Naive B cell (primary cell): ENCODE measurements around the gene SGPP1. TPM values are rescaled to one million over a fixed set of nuclear protein-coding genes. Genes with fewer than 3 reads are reported as not detected.
A peak's percentile ranks its signal among the peaks of the same experiment; 100 is the strongest.
"Not testable (repeated sequence)": the region's sequence is repeated elsewhere in the genome, so short reads cannot be mapped to it uniquely, and the experiment has no call there.

Experiments used
- ATAC-seq, 2 donors: fragments of 150-1000 bp; cut with Tn5 transposase; 2 replicates each; pipeline ENCODE4 v1.10.0; 2021; ENCODE audit warnings: low read depth in 2 of 2, mild to moderate bottlenecking in 2 of 2, moderate library complexity in 2 of 2
- DNase-seq: peaks from one replicate; pipeline ENCODE4 v3.0.0; 2022
- H3K27ac Mint-ChIP-seq, 6 donors: one replicate each; pipeline ENCODE4 v1.8.0; 2020 to 2022; ENCODE audit warnings: mild to moderate bottlenecking in 6 of 6, mixed read lengths in 6 of 6, moderate library complexity in 5 of 6, inconsistent platforms in 2 of 6
- H3K27me3 Mint-ChIP-seq, 3 donors: one replicate each; pipeline ENCODE4 v1.8.0; 2021 to 2022; ENCODE audit warnings: mixed read lengths in 3 of 3, mild to moderate bottlenecking in 1 of 3
- H3K36me3 Mint-ChIP-seq, 2 donors: one replicate each; pipeline ENCODE4 v1.8.0; 2020 to 2022; ENCODE audit warnings: mixed read lengths in 2 of 2, inconsistent platforms in 1 of 2, mild to moderate bottlenecking in 1 of 2
- H3K4me1 Mint-ChIP-seq, 3 donors: one replicate each; pipeline ENCODE4 v1.8.0; 2020 to 2022; ENCODE audit warnings: mixed read lengths in 3 of 3, inconsistent platforms in 1 of 3, mild to moderate bottlenecking in 1 of 3, moderate library complexity in 1 of 3
- H3K4me3 Mint-ChIP-seq, 8 donors: one replicate each; pipeline ENCODE4 v1.8.0; 2020 to 2022; ENCODE audit warnings: mild to moderate bottlenecking in 8 of 8, mixed read lengths in 8 of 8, moderate library complexity in 8 of 8, inconsistent platforms in 2 of 8
- H3K9me3 Mint-ChIP-seq, 7 donors: one replicate each; pipeline ENCODE4 v1.8.0; 2020 to 2022; ENCODE audit warnings: mixed read lengths in 7 of 7, mild to moderate bottlenecking in 5 of 7, inconsistent platforms in 2 of 7, moderate library complexity in 1 of 7
- polyA plus RNA-seq, 6 donors: library from polyadenylated mRNA; unstranded; fragments of 300-500 nt; fragmentation: Illumina TruSeq; gene quantifications; one replicate each; pipeline ENCODE4 v1.2.3, GENCODE V29; 2021; ENCODE audit warnings: low read depth in 6 of 6

Gene SGPP1
- polyA plus RNA-seq, 6 donors from 2014 or later, result 9.4 to 20.8 (median 13.2) TPM

DNA sequence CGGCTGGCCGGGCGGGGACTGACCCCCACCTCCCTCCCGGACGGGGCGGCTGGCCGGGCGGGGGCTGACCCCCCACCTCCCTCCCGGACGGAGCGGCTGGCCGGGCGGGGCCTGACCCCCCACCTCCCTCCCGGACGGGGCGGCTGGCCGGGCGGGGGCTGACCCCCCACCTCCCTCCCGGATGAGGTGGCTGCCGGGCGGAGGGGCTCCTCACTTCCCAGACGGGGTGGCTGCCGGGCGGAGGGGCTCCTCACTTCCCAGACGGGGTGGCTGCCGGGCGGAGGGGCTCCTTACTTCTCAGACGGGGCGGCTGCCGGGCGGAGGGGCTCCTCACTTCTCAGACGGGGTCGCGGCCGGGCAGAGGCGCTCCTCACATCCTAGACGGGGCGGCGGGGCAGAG is 23.2 kb upstream of the SGPP1 start:
- H3K9me3 Mint-ChIP-seq, ATAC-seq: not testable (repeated sequence)

DNA sequence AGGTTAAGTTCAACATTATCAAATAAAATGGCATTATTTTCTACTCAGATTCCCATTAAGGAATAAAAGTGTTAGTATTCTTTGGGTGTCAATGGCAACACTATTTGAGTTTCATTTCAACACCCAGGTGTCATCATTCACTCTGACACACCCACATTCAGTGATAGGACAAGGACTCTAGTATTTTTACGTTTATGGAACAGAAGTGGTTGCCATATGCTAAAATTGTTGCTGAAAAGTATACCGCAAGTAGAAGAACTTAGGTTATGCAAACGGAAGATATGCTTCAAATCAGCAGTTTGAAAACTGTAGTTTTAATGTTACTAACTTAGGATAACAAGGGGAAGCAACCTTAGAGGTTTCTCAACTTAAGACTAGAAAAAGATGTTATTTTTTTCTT is 20.0 kb upstream of the SGPP1 start:
- Mint-ChIP-seq H3K27ac (peak overlapping the region; percentile 8 to 90 (median 66)), H3K4me1 (peaks cover 22 to 43% (median 32%) of the 10 kb centered on the region in 3 donors)
- no peak for DNase-seq

More for the DNA sequence above, 23.2 kb upstream of the SGPP1 start:
- H3K27me3 Mint-ChIP-seq, H3K36me3 Mint-ChIP-seq, H3K27ac Mint-ChIP-seq, DNase-seq, H3K4me3 Mint-ChIP-seq: not testable (repeated sequence)
- H3K4me1 Mint-ChIP-seq, result peaks cover 10 to 28% (median 17%) of the 10 kb centered on the region in 3 donors

DNA sequence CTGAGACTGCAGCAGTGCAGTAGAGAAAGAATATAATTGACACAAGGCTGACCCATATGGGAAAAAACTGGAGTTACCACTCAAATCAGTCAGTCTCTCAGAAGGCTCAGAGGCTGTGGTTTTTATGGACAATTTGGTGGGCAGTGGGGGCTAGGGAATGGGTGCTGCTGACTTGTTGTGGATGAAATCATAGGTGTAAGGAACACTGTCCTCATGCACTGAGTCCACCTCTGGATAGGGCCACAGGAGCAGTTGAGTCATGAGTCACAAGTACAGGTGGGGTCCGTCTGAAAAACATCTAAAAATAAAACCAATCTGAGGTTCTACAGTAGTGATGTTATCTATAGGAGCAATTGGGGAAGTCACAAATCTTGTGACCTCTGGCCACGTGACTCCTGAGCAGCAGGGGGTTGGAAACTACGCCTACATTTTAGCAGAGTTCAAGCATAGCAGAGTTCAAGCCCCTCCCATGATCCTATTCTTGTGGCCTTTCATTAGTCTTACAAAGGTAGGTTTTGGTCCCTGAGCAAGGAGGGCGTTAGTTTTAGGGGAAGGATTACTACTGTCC is 18.1 kb upstream of the SGPP1 start:
- Mint-ChIP-seq H3K9me3 (peaks cover 0 to 1% (median 0%) of the 10 kb centered on the region in 7 donors), H3K27me3 (no peaks in the 10 kb centered on the region), H3K4me1 (peaks cover 22 to 43% (median 32%) of the 10 kb centered on the region in 3 donors), H3K36me3 (no peaks in the 10 kb centered on the region), H3K4me3 (peak overlapping the region; percentile 30 to 81 (median 65)), H3K27ac (peak overlapping the region; percentile 90 to 99 (median 96))
- ATAC-seq (peak; percentile 81 to 92), DNase-seq (peak; percentile 64)

More for the DNA sequence above, 20.0 kb upstream of the SGPP1 start:
- H3K27me3 Mint-ChIP-seq, result no peaks in the 10 kb centered on the region
- H3K4me3 Mint-ChIP-seq, result peak overlapping the region in 4 of 8 donors; percentile 6 to 70 (median 38)
- H3K9me3 Mint-ChIP-seq, result peaks cover 0 to 1% (median 0%) of the 10 kb centered on the region in 7 donors
- no peaks in the 10 kb centered on the region for H3K36me3 Mint-ChIP-seq
- peak; percentile 27 to 35 for ATAC-seq

DNA sequence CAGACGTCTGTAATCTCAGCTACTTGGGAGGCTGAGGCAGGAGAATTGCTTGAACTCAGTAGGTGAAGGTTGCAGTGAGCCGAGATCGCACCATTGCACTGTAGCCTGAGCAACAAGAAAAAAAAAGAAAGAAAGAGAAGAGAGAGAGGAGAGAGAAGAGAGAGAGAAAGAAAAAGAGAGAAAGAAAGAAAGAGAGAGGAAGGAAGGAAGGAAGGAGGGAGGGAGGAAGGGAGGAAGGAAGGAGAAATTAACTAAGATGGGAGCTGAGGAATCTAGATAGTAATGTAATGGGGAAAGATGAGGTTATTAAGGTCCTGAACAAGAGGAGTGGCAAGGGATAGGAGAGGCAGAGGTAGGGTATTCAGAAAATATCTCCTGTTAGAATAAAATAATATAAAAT is 17.4 kb upstream of the SGPP1 start:
- no peak for ATAC-seq
- Mint-ChIP-seq H3K9me3 (peaks cover 0 to 1% (median 0%) of the 10 kb centered on the region in 7 donors), H3K4me3 (peak overlapping the region in 5 of 8 donors; percentile 31 to 59 (median 45)), H3K27me3 (no peaks in the 10 kb centered on the region), H3K27ac (peak overlapping the region; percentile 79 to 99 (median 96)), H3K36me3 (no peaks in the 10 kb centered on the region), H3K4me1 (peaks cover 22 to 43% (median 32%) of the 10 kb centered on the region in 3 donors)
- no peak for DNase-seq

DNA sequence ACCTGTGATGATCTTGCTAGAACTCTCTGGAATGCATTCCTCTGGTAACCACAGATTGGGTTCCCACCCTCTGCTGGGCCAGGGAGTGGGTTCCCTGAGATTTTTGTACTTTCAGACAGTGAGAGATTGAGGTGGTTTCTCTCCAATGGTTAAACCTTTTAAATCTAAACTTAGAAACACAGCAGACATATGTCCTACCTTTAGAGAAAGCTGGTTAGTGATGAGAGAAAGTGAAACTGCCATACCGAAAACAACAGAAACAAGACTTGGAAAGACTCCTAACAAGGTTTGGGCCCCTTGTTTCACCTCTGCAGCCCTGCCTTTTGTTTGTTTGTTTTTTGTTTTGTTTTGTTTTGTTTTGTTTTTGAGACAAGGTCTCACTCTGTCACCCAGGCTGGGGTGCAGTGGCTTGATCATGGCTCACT is 9.7 kb upstream of the SGPP1 start:
- Mint-ChIP-seq H3K9me3 (no peaks in the 10 kb centered on the region), H3K4me1 (peaks cover 0 to 11% (median 4%) of the 10 kb centered on the region in 3 donors), H3K27me3 (no peaks in the 10 kb centered on the region), H3K27ac (peak overlapping the region in 2 of 6 donors; percentile 31 to 46), H3K4me3 (no peak overlapping the region), H3K36me3 (no peaks in the 10 kb centered on the region)
- DNase-seq (no peak), ATAC-seq (no peak)

DNA sequence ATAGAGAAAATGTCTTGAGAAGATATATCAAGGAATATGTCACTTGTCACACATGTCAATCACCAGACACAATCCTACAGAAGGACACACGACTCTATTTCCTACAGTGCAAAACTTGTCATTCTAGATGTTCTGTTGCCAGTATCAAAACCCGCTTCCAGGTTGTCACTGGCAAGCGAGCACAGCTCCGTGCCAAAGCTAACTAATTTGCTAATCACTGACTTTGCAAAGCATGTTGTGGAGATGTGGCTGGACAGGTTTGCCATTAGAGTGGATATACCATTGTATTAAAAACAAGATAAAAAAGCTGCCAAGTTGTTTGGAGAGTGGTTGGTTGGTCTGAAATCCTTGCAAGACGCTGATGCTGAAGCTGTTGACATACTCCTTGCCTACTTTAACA is 7.9 kb upstream of the SGPP1 start:
- no peak for DNase-seq
- no peak for ATAC-seq
- H3K27ac Mint-ChIP-seq, result no peak overlapping the region
- no peaks in the 10 kb centered on the region for H3K36me3 Mint-ChIP-seq
- no peak overlapping the region for H3K4me3 Mint-ChIP-seq
- no peaks in the 10 kb centered on the region for H3K9me3 Mint-ChIP-seq
- peaks cover 0 to 11% (median 4%) of the 10 kb centered on the region in 3 donors for H3K4me1 Mint-ChIP-seq
- H3K27me3 Mint-ChIP-seq, result no peaks in the 10 kb centered on the region

DNA sequence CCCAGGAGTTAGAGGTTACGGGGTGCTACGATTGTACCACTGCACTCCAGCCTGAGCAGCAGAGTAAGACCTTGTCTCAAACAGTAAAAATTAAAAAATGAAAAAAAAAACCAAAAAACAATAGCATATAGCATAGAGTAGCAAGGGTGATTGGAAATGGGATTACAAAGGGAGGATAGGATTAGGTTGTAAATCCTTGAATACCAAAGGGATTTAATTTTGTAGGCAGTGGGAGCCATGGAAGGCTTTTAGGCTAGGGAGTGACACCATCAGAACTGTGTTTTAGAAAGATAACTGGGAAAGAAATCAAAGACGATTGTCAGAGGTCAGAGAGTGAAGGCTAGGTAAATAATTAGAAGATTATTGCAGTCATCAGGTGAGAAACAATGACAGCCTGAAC is 2.8 kb upstream of the SGPP1 start:
- Mint-ChIP-seq H3K27ac (peak overlapping the region in 2 of 6 donors; percentile 12 to 93), H3K9me3 (no peaks in the 10 kb centered on the region), H3K36me3 (peaks cover 0 to 6% of the 10 kb centered on the region in 2 donors), H3K27me3 (no peaks in the 10 kb centered on the region), H3K4me3 (no peak overlapping the region), H3K4me1 (peaks cover 25 to 28% (median 28%) of the 10 kb centered on the region in 3 donors)
- no peak for ATAC-seq
- no peak for DNase-seq

DNA sequence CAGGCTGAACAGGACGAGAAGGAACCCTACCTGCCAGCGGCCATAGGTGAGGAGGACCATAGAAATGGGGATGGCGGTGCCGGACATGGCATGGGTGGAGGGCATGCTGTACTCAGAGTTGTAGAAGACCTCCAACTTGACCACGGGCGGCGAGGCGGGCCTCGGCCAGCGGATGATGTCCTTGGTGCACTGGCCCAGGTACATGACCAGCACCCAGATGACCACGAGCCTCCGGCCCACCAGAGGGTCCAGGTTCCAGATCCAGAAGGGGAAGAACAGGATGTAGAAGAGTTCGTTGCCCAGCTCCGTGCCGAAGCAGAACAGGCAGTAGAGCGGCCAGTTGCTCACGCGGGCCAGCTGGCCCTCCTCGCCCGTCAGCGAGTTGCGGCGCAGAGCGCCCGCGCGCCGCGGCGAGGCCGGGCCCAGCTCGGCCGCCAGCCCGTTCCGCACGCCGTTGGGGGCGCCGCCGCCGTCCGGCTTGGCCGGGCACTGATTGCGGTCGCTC is 582 bp downstream of the SGPP1 start:
- H3K4me1 Mint-ChIP-seq, result peaks cover 27 to 52% (median 36%) of the 10 kb centered on the region in 3 donors

DNA sequence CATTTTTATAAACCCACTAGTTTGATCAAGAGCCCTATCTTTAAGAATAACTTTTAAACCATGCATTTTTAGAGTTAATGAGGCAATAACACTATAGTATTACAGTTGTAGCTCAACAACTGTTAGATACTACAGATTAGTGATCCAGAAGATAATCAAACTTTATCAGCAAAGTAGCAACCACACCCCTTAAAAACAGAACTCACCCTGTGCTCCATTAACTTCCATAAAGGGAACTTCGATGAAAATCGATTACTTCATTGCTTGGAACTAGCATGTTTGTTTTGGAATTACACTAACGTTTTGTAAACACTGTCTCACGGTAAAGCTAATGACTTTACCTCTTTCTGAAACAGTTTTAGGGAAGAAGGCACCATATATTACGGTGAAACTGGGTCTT is 1.4 kb downstream of the SGPP1 start:
- Mint-ChIP-seq H3K36me3 (peaks cover 5 to 6% of the 10 kb centered on the region in 2 donors), H3K4me1 (peaks cover 27 to 54% (median 36%) of the 10 kb centered on the region in 3 donors), H3K27me3 (no peaks in the 10 kb centered on the region), H3K27ac (peak overlapping the region in 5 of 6 donors; percentile 44 to 97 (median 94)), H3K9me3 (no peaks in the 10 kb centered on the region), H3K4me3 (peak overlapping the region; percentile 92 to 100 (median 99))
- ATAC-seq (no peak), DNase-seq (no peak)

More for the DNA sequence above, 582 bp downstream of the SGPP1 start:
- ATAC-seq (peak; percentile 27 to 31), DNase-seq (no peak)
- Mint-ChIP-seq H3K4me3 (peak overlapping the region; percentile 92 to 100 (median 99)), H3K36me3 (peaks cover 5 to 6% of the 10 kb centered on the region in 2 donors), H3K9me3 (no peaks in the 10 kb centered on the region), H3K27me3 (no peaks in the 10 kb centered on the region), H3K27ac (peak overlapping the region; percentile 89 to 98 (median 96))

DNA sequence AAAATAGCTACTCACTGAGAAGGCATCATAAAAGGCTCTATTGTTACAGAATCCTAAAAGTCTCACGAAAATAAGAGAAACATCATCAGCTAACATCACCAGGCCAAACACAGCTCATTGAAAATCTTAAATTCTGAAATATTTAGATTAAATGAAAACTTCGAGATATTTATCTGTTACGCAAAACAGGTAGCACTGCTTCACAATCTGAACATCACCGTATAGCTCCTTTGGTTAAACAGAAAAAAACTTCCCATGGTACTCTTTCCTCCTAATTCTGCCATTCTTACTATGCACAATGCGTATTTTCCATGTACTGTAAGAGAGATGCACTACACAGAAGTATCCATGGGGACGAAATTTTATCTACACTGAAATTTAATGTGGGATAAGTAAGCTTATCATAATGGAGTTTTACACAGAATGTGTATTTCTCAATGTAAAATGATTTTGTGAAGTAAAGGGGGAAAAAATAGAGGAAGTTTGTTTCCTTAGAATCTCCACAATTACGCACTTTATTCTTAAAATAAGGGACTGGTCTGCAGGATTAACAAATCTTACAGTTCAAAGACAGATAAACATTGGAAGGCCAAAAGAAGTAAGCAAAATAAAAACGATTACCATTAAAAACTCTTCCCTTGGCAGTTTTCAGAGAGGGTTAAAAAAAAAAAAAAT is 1.9 kb downstream of the SGPP1 start:
- peaks cover 5 to 6% of the 10 kb centered on the region in 2 donors for H3K36me3 Mint-ChIP-seq
- DNase-seq (no peak), ATAC-seq (no peak)
- no peaks in the 10 kb centered on the region for H3K27me3 Mint-ChIP-seq
- peaks cover 27 to 58% (median 36%) of the 10 kb centered on the region in 3 donors for H3K4me1 Mint-ChIP-seq
- H3K9me3 Mint-ChIP-seq, result no peaks in the 10 kb centered on the region
- peak overlapping the region in 5 of 6 donors; percentile 34 to 97 (median 54) for H3K27ac Mint-ChIP-seq
- peak overlapping the region; percentile 92 to 100 (median 99) for H3K4me3 Mint-ChIP-seq

DNA sequence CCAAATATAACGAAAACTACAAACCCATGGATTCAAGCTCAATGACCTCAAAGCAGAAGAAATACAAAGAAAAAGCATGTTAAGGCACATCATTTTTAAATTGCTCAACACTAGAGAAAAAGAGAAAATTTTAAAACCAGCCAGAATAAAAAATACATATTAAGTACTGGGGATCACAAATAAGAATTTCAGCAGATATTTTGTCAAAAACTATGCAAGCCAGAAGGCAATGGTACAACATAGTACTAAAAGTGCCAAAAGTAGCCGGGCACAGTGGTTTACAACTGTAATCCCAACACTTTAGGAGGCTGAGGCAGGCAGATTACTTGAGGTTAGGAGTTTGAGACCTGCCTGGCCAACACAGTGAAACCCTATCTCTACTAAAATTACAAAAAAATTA is 10.2 kb downstream of the SGPP1 start:
- Mint-ChIP-seq H3K27ac (no peak overlapping the region), H3K27me3 (no peaks in the 10 kb centered on the region), H3K9me3 (peaks cover 0 to 26% (median 13%) of the 10 kb centered on the region in 7 donors), H3K4me3 (peak overlapping the region in 1 of 8 donors; percentile 30), H3K4me1 (peaks cover 13 to 19% (median 17%) of the 10 kb centered on the region in 3 donors), H3K36me3 (peaks cover 10 to 17% of the 10 kb centered on the region in 2 donors)
- DNase-seq (no peak), ATAC-seq (no peak)

DNA sequence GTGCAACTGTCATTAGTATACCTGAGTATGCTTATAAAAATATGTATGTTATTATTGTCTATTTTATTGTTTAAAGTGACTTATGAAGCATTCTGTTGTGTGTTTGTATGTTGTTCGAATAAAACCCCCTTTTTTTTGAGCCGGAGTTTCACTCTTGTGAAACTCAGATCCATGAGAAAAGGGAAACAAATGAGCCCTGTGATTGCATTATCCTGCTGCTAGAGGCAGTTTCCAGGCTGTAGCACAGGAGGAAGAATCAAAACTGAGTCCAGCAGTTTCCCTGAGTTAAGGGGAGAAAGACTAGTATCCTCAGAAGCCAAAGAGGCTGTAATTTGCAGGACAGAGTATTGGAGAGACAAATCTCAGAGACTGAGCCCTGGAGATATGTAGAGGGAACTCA is 12.5 kb downstream of the SGPP1 start:
- DNase-seq, result no peak
- Mint-ChIP-seq H3K4me1 (peaks cover 23 to 28% (median 25%) of the 10 kb centered on the region in 3 donors), H3K36me3 (peaks cover 10 to 15% of the 10 kb centered on the region in 2 donors), H3K9me3 (peaks cover 0 to 26% (median 13%) of the 10 kb centered on the region in 7 donors), H3K27ac (no peak overlapping the region), H3K27me3 (no peaks in the 10 kb centered on the region), H3K4me3 (no peak overlapping the region)
- ATAC-seq, result no peak

DNA sequence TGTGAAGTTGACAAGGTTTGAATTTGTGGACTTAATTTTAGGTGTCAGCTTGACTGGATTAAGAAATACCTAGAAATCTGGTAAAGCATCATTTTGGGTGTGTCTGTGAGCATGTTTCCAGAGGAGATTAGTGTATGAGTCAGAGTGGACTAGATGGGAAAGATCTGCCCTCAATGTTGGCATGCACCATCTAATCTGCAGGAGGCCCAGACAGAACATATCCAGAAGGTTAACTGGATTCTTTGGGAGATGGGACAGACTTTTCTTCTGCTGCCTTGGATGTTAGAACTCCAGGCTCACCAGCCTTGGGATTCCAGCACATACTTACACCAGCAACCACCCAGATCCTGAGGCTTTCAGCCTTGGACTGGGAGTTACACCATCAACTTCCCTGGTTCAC is 14.1 kb downstream of the SGPP1 start:
- peaks cover 0 to 26% (median 13%) of the 10 kb centered on the region in 7 donors for H3K9me3 Mint-ChIP-seq
- H3K27me3 Mint-ChIP-seq, result no peaks in the 10 kb centered on the region
- ATAC-seq (no peak), DNase-seq (no peak)
- H3K36me3 Mint-ChIP-seq, result peaks cover 9 to 10% of the 10 kb centered on the region in 2 donors
- peaks cover 26 to 33% (median 30%) of the 10 kb centered on the region in 3 donors for H3K4me1 Mint-ChIP-seq
- H3K27ac Mint-ChIP-seq, result peak overlapping the region in 2 of 6 donors; percentile 21 to 38
- H3K4me3 Mint-ChIP-seq, result no peak overlapping the region
